HFF-Myc (cell line): ENCODE results near the gene ITLN2.
"Not testable (repeated sequence)": the region's sequence is repeated elsewhere in the genome, so short reads cannot be mapped to it uniquely, and the experiment has no call there.

Experiments used
- DNase-seq: peaks from one replicate; pipeline ENCODE4 v3.0.0-alpha.2; 2011; ENCODE audit warnings: low read depth; ENCODE audit errors: extremely low read depth
- H3K4me3 ChIP-seq: replicated peaks from 2 replicates; pipeline ENCODE4 v1.5.1; 2011; ENCODE audit warnings: low read depth, mild to moderate bottlenecking, control low read depth, low read length
- TF ChIP-seq, protein P1 (sequence below): IDR thresholded peaks from 2 replicates; pipeline ENCODE4 v1.5.1; 2012; ENCODE audit warnings: mild to moderate bottlenecking, low read depth, low read length, control low read depth; ENCODE audit errors: missing control alignments

Gene ITLN2

DNA sequence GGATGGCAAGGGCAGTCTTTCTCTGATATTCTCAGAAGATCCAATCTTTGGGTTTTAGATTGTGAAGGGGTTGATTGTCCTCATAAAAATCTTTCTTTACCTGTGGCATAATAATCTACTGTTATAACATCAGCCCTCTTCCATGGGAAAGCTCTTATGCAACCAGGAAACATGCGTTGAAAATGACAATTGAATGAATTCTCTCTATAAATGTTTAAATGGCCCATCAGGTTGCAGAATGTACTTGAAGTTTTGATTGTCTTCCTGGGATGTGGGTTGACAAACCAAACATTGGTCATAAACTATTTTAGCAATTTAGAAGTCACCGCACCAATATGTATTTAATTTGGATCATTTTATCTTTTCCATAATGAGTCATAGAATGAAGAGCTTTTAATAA is 37.9 kb downstream of the ITLN2 start:
- no peak overlapping the region for H3K4me3 ChIP-seq
- TF ChIP-seq, protein P1, sequence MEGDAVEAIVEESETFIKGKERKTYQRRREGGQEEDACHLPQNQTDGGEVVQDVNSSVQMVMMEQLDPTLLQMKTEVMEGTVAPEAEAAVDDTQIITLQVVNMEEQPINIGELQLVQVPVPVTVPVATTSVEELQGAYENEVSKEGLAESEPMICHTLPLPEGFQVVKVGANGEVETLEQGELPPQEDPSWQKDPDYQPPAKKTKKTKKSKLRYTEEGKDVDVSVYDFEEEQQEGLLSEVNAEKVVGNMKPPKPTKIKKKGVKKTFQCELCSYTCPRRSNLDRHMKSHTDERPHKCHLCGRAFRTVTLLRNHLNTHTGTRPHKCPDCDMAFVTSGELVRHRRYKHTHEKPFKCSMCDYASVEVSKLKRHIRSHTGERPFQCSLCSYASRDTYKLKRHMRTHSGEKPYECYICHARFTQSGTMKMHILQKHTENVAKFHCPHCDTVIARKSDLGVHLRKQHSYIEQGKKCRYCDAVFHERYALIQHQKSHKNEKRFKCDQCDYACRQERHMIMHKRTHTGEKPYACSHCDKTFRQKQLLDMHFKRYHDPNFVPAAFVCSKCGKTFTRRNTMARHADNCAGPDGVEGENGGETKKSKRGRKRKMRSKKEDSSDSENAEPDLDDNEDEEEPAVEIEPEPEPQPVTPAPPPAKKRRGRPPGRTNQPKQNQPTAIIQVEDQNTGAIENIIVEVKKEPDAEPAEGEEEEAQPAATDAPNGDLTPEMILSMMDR = no peak
- no peak for DNase-seq

- not testable (repeated sequence) for H3K4me3 ChIP-seq, DNase-seq
Measured at GRCh38 chr1:160913229-160913628, 41.4 kb downstream of the ITLN2 start.

DNA sequence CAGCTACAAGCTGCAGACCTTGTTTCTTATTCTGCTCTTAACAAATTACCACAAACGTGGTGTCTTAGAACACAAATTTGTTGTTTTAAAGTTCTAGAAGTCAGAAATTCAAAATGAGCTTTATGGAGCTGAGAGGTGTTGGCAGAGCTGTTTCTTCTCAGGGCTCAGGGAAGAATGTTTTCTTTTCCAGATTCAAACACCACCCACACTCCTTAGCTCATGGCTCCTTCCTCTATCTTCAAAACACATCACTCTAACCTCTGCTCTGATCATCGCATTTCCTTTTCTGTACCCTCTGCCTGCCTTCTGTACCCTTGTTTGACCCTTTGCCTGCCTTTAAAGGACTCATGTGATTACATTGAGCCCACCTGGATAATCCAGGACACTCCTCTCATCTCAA is 42.7 kb downstream of the ITLN2 start:
- no peak overlapping the region for H3K4me3 ChIP-seq
- TF ChIP-seq, protein P1 = no peak
- no peak for DNase-seq

GRCh38 chr1:160911441-160911840 is 43.2 kb downstream of the ITLN2 start:
- no peak overlapping the region for H3K4me3 ChIP-seq
- DNase-seq = no peak
- TF ChIP-seq, protein P1 = no peak

GRCh38 chr1:160910170-160910750 is 44.3 kb downstream of the ITLN2 start:
- TF ChIP-seq, protein P1 = no peak
- H3K4me3 ChIP-seq = no peak overlapping the region
- no peak for DNase-seq

DNA sequence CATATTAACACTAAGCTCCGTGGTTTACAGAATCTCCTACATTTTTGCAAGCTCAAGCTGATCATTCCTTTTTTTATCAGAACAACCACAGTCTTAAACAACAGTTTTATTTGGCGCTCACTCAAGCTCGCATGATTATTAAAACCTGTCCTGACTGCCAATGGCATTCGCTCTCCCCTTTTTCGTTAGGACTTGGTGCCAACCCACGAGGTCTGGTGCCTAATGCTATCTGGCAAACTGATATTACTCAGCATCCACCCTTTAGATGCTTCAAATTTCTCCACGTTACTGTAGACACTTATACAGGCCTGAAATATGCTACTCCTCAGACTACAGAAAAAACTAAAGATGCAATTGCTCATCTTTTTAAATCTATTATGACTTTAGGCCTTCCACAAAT is 46.6 kb downstream of the ITLN2 start:
- TF ChIP-seq, protein P1 = no peak

GRCh38 chr1:160905617-160905989 is 49.0 kb downstream of the ITLN2 start:
- no peak for DNase-seq
- TF ChIP-seq, protein P1 = no peak
- H3K4me3 ChIP-seq = no peak overlapping the region

More for the DNA sequence above, 46.6 kb downstream of the ITLN2 start:
- no peak overlapping the region for H3K4me3 ChIP-seq
- DNase-seq = no peak
